K562 (cell line): ENCODE measurements around the gene TLR5. TPM values are rescaled to one million over a fixed set of nuclear protein-coding genes. Genes with fewer than 3 reads are reported as not detected.

Source experiments
- BCL6 ChIP-seq: fragments of 250-450 bp; sonication (Bioruptor Pico); IDR thresholded peaks from 2 replicates; pipeline ENCODE4 v1.4.0; 2020
- DMBX1 ChIP-seq: fragments of 250-450 bp; sonication (Bioruptor Pico); IDR thresholded peaks from 2 replicates; pipeline ENCODE4 v1.8.0; 2022; ENCODE audit warnings: inconsistent platforms, mild to moderate bottlenecking, moderate library complexity, borderline replicate concordance
- EHMT2 ChIP-seq: fragments of 450-650 bp; IDR thresholded peaks from 2 replicates; pipeline ENCODE4 v1.6.1; 2018; ENCODE audit warnings: antibody characterized with exemption
- FOXM1 ChIP-seq, 2 experiments: fragments of 450-650 bp in 1 of 2; sonication (generic) in 1 of 2; formaldehyde crosslinking in 1 of 2; IDR thresholded peaks; 2 replicates each; pipeline versions ENCODE4 v1.6.1 to v1.9.0; 2017 to 2022; ENCODE audit warnings: low read depth in 2 of 2, mild to moderate bottlenecking in 2 of 2, missing genetic modification reagents in 1 of 2, moderate library complexity in 1 of 2
- JUND ChIP-seq, 2 experiments: IDR thresholded peaks; 2 replicates in 1 of 2; 3 replicates in 1 of 2; pipeline ENCODE4 v1.6.1; 2011; ENCODE audit warnings: borderline replicate concordance in 2 of 2, low read depth in 2 of 2, low read length in 2 of 2, improper control_type of control experiment in 1 of 2, missing biosample characterization in 1 of 2, missing genetic modification characterization in 1 of 2, missing genetic modification reagents in 1 of 2
- MAFG ChIP-seq: fragments of 450-650 bp; conservative IDR thresholded peaks from 2 replicates; pipeline ENCODE4 v1.6.1; 2016; ENCODE audit warnings: missing genetic modification characterization, missing compliant biosample characterization
- MCM3 ChIP-seq: fragments of 450-650 bp; IDR thresholded peaks from 2 replicates; pipeline ENCODE4 v1.6.1; 2016
- MYC ChIP-seq, 2 experiments: fragments of 250-450 bp in 1 of 2; sonication (Bioruptor Pico) in 1 of 2; IDR thresholded peaks; 2 replicates each; pipeline versions ENCODE4 v1.5.1 to v1.6.1; 2012 to 2021; ENCODE audit warnings: low read depth in 2 of 2, borderline replicate concordance in 1 of 2, improper control_type of control experiment in 1 of 2, low read length in 1 of 2, mild to moderate bottlenecking in 1 of 2, moderate library complexity in 1 of 2
- NFIC ChIP-seq: fragments of 450-650 bp; IDR thresholded peaks from 2 replicates; pipeline ENCODE4 v1.6.1; 2017; ENCODE audit warnings: mild to moderate bottlenecking, inconsistent platforms
- NRF1 ChIP-seq, 2 experiments: fragments of 450-650 bp; IDR thresholded peaks in 1 of 2; conservative IDR thresholded peaks in 1 of 2; 2 replicates each; pipeline ENCODE4 v1.6.1; 2014; ENCODE audit warnings: mild to moderate bottlenecking in 2 of 2
- PPARD ChIP-seq: fragments of 250-450 bp; sonication (Bioruptor Pico); IDR thresholded peaks from 2 replicates; pipeline ENCODE4 v1.8.0; 2022; ENCODE audit warnings: inconsistent platforms, mild to moderate bottlenecking, moderate library complexity
- RAD21 ChIP-seq, 2 experiments: fragments of 250-450 bp in 1 of 2; fragments of 450-650 bp in 1 of 2; sonication (Bioruptor Pico) in 1 of 2; formaldehyde crosslinking in 1 of 2; IDR thresholded peaks in 1 of 2; conservative IDR thresholded peaks in 1 of 2; 2 replicates each; pipeline versions ENCODE4 v1.4.0 to v1.8.0; 2020 to 2022; ENCODE audit warnings: mild to moderate bottlenecking in 2 of 2, moderate library complexity in 1 of 2
- SMC3 ChIP-seq: conservative IDR thresholded peaks from 2 replicates; pipeline ENCODE4 v1.6.1; 2011; ENCODE audit warnings: low read depth, low read length, improper control_type of control experiment; ENCODE audit not compliant: insufficient read depth
- polyA plus RNA-seq, 8 experiments: library from polyadenylated mRNA; depleted of rRNA in 4 of 8; stranded (reverse) in 5 of 8; unstranded in 3 of 8; fragments of >200 nt; fragmentation: Nextera tagmentation in 2 of 8; fragmentation: Illumina TruSeq in 1 of 8; extraction: Ambion mirVana in 2 of 8; extraction: Trizol in 1 of 8; gene quantifications; 2 replicates each; pipeline versions ENCODE4 v1.2.1 to v1.2.3, GENCODE V29; 2011 to 2014; ENCODE audit warnings: inconsistent platforms in 1 of 8, missing spikeins in 1 of 8
- total RNA-seq, 7 experiments: library from RNA; depleted of rRNA in 6 of 7; stranded (reverse); fragments of >200 nt in 6 of 7; fragmentation: Illumina TruSeq in 2 of 7; extraction: Trizol in 2 of 7; gene quantifications; 2 replicates each; pipeline versions ENCODE4 v1.2.1 to v1.2.3, GENCODE V29; 2011 to 2021; ENCODE audit warnings: low replicate concordance in 1 of 7
- TF ChIP-seq, protein P1 (sequence below), 3 experiments: IDR thresholded peaks in 2 of 3; conservative IDR thresholded peaks in 1 of 3; 2 replicates each; pipeline ENCODE4 v1.5.1; 2011 to 2012; ENCODE audit warnings: low read length in 3 of 3, mild to moderate bottlenecking in 3 of 3, control low read depth in 2 of 3, improper control_type of control experiment in 1 of 3, inconsistent platforms in 1 of 3, low read depth in 1 of 3, mixed read lengths in 1 of 3, moderate library complexity in 1 of 3; ENCODE audit not compliant: insufficient read depth in 2 of 3
- TF ChIP-seq, protein P2 (sequence below): fragments of 450-650 bp; formaldehyde crosslinking; IDR thresholded peaks from 2 replicates; pipeline ENCODE4 v1.4.0; 2022; ENCODE audit warnings: mild to moderate bottlenecking, moderate library complexity
- TF ChIP-seq, protein P3 (sequence below), 2 experiments: IDR thresholded peaks in 1 of 2; conservative IDR thresholded peaks in 1 of 2; 2 replicates each; pipeline ENCODE4 v1.6.1; 2016; ENCODE audit warnings: low read depth in 2 of 2, mild to moderate bottlenecking in 1 of 2, missing compliant biosample characterization in 1 of 2, missing genetic modification characterization in 1 of 2, moderate library complexity in 1 of 2
- TF ChIP-seq, protein P4 (sequence below), 2 experiments: IDR thresholded peaks; 2 replicates each; pipeline ENCODE4 v1.6.1; 2011; ENCODE audit warnings: borderline replicate concordance in 1 of 2, control low read depth in 1 of 2, low read depth in 1 of 2, low read length in 1 of 2, mild to moderate bottlenecking in 1 of 2, mixed read lengths in 1 of 2, moderate library complexity in 1 of 2; ENCODE audit not compliant: insufficient read depth in 1 of 2, insufficient read length in 1 of 2, poor library complexity in 1 of 2, severe bottlenecking in 1 of 2; ENCODE audit errors: extremely low read depth in 1 of 2

The TLR5 gene
- total and polyA plus RNA-seq, 9 of the 15 experiments (the other 6 are each of a cell fraction or from before 2014, with no cell fraction given): 0.93 to 7.4 (median 1.9) TPM

DNA sequence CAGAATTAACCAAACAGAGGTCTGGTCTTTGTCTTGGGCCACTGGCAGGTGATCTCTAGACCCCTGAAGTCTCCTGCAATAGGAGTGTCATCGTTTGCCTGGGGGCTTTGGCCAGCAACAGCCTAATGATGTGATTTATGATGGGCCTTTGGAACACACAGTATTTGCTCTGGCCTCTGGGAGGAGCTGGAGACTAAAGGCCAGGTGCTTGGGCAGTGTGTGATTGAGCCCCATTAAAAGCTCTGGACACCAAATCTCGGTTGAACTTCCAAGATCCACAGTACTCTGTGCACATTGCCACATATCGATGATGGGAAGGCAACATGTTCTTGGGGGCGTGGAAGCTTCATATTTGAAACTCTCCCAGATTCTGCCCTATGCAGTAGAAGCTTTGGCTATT, 32.0 kb upstream of the TLR5 start (continued):
- peak; percentile 86 for TF ChIP-seq NFIC
- TF ChIP-seq MYC (IDR thresholded peaks at IDR 0.05; ENCODE audit: low read depth, low read length): 0 out of 2 replicates have a peak, but pooled peaks have one; percentile 25
- no peak for TF ChIP-seq MYC (CRISPR knock-in tag; IDR thresholded peaks at IDR 0.05; ENCODE audit: borderline replicate concordance, low read depth)
- TF ChIP-seq, protein P1, sequence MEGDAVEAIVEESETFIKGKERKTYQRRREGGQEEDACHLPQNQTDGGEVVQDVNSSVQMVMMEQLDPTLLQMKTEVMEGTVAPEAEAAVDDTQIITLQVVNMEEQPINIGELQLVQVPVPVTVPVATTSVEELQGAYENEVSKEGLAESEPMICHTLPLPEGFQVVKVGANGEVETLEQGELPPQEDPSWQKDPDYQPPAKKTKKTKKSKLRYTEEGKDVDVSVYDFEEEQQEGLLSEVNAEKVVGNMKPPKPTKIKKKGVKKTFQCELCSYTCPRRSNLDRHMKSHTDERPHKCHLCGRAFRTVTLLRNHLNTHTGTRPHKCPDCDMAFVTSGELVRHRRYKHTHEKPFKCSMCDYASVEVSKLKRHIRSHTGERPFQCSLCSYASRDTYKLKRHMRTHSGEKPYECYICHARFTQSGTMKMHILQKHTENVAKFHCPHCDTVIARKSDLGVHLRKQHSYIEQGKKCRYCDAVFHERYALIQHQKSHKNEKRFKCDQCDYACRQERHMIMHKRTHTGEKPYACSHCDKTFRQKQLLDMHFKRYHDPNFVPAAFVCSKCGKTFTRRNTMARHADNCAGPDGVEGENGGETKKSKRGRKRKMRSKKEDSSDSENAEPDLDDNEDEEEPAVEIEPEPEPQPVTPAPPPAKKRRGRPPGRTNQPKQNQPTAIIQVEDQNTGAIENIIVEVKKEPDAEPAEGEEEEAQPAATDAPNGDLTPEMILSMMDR (IDR thresholded peaks at IDR 0.05 in 2 of 3, conservative IDR thresholded peaks at IDR 0.05 in 1 of 3; ENCODE audit: insufficient read depth in 2 of 3, low read depth in 1 of 3, low read length in 3 of 3): peak; percentile 66 to 83 (median 68)
- no peak for TF ChIP-seq PPARD (CRISPR knock-in tag)
- TF ChIP-seq JUND (IDR thresholded peaks at IDR 0.05; ENCODE audit: borderline replicate concordance, low read depth, low read length): peak; percentile 8; the same call in 1 of the 2 replicates
- TF ChIP-seq JUND (tag; IDR thresholded peaks at IDR 0.05; ENCODE audit: borderline replicate concordance, low read depth, low read length): no peak
- TF ChIP-seq DMBX1: no peak
- no peak for TF ChIP-seq EHMT2
- TF ChIP-seq MCM3: no peak
- peak; percentile 88 to 92 for TF ChIP-seq RAD21 (CRISPR knock-in tag; conservative IDR thresholded peaks at IDR 0.05 in 1 of 2, IDR thresholded peaks at IDR 0.05 in 1 of 2)
- no peak for TF ChIP-seq BCL6 (CRISPR knock-in tag)
- TF ChIP-seq, protein P2, sequence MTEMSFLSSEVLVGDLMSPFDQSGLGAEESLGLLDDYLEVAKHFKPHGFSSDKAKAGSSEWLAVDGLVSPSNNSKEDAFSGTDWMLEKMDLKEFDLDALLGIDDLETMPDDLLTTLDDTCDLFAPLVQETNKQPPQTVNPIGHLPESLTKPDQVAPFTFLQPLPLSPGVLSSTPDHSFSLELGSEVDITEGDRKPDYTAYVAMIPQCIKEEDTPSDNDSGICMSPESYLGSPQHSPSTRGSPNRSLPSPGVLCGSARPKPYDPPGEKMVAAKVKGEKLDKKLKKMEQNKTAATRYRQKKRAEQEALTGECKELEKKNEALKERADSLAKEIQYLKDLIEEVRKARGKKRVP (CRISPR knock-in tag): no peak
- TF ChIP-seq MAFG (tag): no peak
- TF ChIP-seq, protein P3, sequence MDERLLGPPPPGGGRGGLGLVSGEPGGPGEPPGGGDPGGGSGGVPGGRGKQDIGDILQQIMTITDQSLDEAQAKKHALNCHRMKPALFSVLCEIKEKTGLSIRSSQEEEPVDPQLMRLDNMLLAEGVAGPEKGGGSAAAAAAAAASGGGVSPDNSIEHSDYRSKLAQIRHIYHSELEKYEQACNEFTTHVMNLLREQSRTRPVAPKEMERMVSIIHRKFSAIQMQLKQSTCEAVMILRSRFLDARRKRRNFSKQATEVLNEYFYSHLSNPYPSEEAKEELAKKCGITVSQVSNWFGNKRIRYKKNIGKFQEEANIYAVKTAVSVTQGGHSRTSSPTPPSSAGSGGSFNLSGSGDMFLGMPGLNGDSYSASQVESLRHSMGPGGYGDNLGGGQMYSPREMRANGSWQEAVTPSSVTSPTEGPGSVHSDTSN (CRISPR knock-in tag; IDR thresholded peaks at IDR 0.05; ENCODE audit: low read depth): no peak
- TF ChIP-seq, protein P3 (tag; conservative IDR thresholded peaks at IDR 0.05; ENCODE audit: low read depth): peak; percentile 91
- TF ChIP-seq SMC3: peak; percentile 38; the same call in 1 of the 2 replicates
- no peak for TF ChIP-seq NRF1 (conservative IDR thresholded peaks at IDR 0.05 in 1 of 2, IDR thresholded peaks at IDR 0.05 in 1 of 2)
- TF ChIP-seq, protein P4, sequence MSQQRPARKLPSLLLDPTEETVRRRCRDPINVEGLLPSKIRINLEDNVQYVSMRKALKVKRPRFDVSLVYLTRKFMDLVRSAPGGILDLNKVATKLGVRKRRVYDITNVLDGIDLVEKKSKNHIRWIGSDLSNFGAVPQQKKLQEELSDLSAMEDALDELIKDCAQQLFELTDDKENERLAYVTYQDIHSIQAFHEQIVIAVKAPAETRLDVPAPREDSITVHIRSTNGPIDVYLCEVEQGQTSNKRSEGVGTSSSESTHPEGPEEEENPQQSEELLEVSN (IDR thresholded peaks at IDR 0.05; ENCODE audit: borderline replicate concordance in 1 of 2, extremely low read depth in 1 of 2, insufficient read depth in 1 of 2, insufficient read length in 1 of 2, low read depth in 1 of 2, low read length in 1 of 2, poor library complexity in 1 of 2, severe bottlenecking in 1 of 2): no peak
- no peak for TF ChIP-seq FOXM1 (IDR thresholded peaks at IDR 0.05; ENCODE audit: low read depth)
- TF ChIP-seq FOXM1 (CRISPR knock-in tag; IDR thresholded peaks at IDR 0.05; ENCODE audit: low read depth): no peak
